HUES48 (cell line): ENCODE results near the gene MT1B.
A peak's percentile ranks its signal among the peaks of the same experiment; 100 is the strongest.

ENCODE experiments used
- H3K27ac ChIP-seq: one replicate; pipeline ENCODE4 v1.7.0; 2013; ENCODE audit warnings: low read depth, low read length, inconsistent platforms
- H3K27me3 ChIP-seq: 2 replicates; pipeline ENCODE4 v1.6.1; 2013; ENCODE audit warnings: mild to moderate bottlenecking, low read length; ENCODE audit not compliant: control insufficient read depth, insufficient read depth
- H3K36me3 ChIP-seq: 2 replicates; pipeline ENCODE4 v1.6.1; 2013; ENCODE audit warnings: low read length; ENCODE audit not compliant: control insufficient read depth, insufficient read depth
- H3K4me1 ChIP-seq: 2 replicates; pipeline ENCODE4 v1.6.1; 2013; ENCODE audit warnings: mild to moderate bottlenecking, low read length; ENCODE audit not compliant: control insufficient read depth, insufficient read depth
- H3K4me3 ChIP-seq: 2 replicates; pipeline ENCODE4 v1.5.1; 2013; ENCODE audit warnings: mild to moderate bottlenecking, low read depth, low read length
- H3K9ac ChIP-seq: 2 replicates; pipeline ENCODE4 v1.6.1; 2013; ENCODE audit warnings: mild to moderate bottlenecking, low read depth, low read length, moderate library complexity
- H3K9me3 ChIP-seq: 2 replicates; pipeline ENCODE4 v1.6.1; 2013; ENCODE audit warnings: low read length; ENCODE audit not compliant: control insufficient read depth, insufficient read depth

MT1B gene

GRCh38 chr16:56631197-56631596, 20.5 kb upstream of the MT1B start:
- Histone ChIP-seq H3K4me3 (no peak overlapping the region), H3K36me3 (no peaks in the 10 kb centered on the region), H3K9ac (no peak overlapping the region), H3K27me3 (peaks cover 97% of the 10 kb centered on the region), H3K9me3 (no peaks in the 10 kb centered on the region), H3K4me1 (peaks cover 6% of the 10 kb centered on the region; the same call in 1 of the 2 replicates), H3K27ac (no peak overlapping the region)

- Histone ChIP-seq H3K4me3 (peak overlapping the region; percentile 31; the same call in 1 of the 2 replicates), H3K9ac (no peak overlapping the region), H3K27me3 (peaks cover 97% of the 10 kb centered on the region), H3K36me3 (no peaks in the 10 kb centered on the region), H3K9me3 (no peaks in the 10 kb centered on the region), H3K4me1 (0 out of 2 replicates have a peak, but pooled peaks cover 5% of the 10 kb centered on the region), H3K27ac (no peak overlapping the region)
Measured at GRCh38 chr16:56631832-56632155, 19.9 kb upstream of the MT1B start.

GRCh38 chr16:56632156-56632847, 19.4 kb upstream of the MT1B start, which contains the start of gene MT1M:
MT1M (plus strand) TSS chr16:56632659; CDS start chr16:56632732, 73 bp downstream.
- H3K4me3 ChIP-seq: peak within 1 kb of the TSS; percentile 31; the same call in 1 of the 2 replicates
- no peaks in the 10 kb centered on the region for H3K9me3 ChIP-seq
- H3K9ac ChIP-seq: no peak within 1 kb of the TSS
- H3K4me1 ChIP-seq: 0 out of 2 replicates have a peak, but pooled peaks cover 3% of the 10 kb centered on the region
- no peaks in the 10 kb centered on the region for H3K36me3 ChIP-seq
- peaks cover 97% of the 10 kb centered on the region for H3K27me3 ChIP-seq
- H3K27ac ChIP-seq: no peak within 1 kb of the TSS

- no peak overlapping the region for H3K9ac ChIP-seq
- no peak overlapping the region for H3K27ac ChIP-seq
- H3K36me3 ChIP-seq: no peaks in the 10 kb centered on the region
- 0 out of 2 replicates have a peak, but pooled peaks cover 4% of the 10 kb centered on the region for H3K4me1 ChIP-seq
- no peaks in the 10 kb centered on the region for H3K9me3 ChIP-seq
- H3K27me3 ChIP-seq: peaks cover 99% of the 10 kb centered on the region
- peak overlapping the region; percentile 31; the same call in 1 of the 2 replicates for H3K4me3 ChIP-seq
Measured at GRCh38 chr16:56632848-56633365, 18.8 kb upstream of the MT1B start.

GRCh38 chr16:56633535-56633934, 18.2 kb upstream of the MT1B start:
- no peaks in the 10 kb centered on the region for H3K36me3 ChIP-seq
- H3K4me1 ChIP-seq: 0 out of 2 replicates have a peak, but pooled peaks cover 7% of the 10 kb centered on the region
- H3K9ac ChIP-seq: no peak overlapping the region
- peaks cover 100% of the 10 kb centered on the region for H3K27me3 ChIP-seq
- no peak overlapping the region for H3K4me3 ChIP-seq
- no peak overlapping the region for H3K27ac ChIP-seq
- no peaks in the 10 kb centered on the region for H3K9me3 ChIP-seq

GRCh38 chr16:56634715-56635440, 16.8 kb upstream of the MT1B start:
- Histone ChIP-seq H3K27ac (no peak overlapping the region), H3K9ac (no peak overlapping the region), H3K27me3 (peaks cover 100% of the 10 kb centered on the region), H3K9me3 (no peaks in the 10 kb centered on the region), H3K4me3 (peak overlapping the region; percentile 0; the same call in 1 of the 2 replicates), H3K36me3 (no peaks in the 10 kb centered on the region), H3K4me1 (0 out of 2 replicates have a peak, but pooled peaks cover 7% of the 10 kb centered on the region)

GRCh38 chr16:56635441-56635967, 16.2 kb upstream of the MT1B start:
- Histone ChIP-seq H3K27ac (no peak overlapping the region), H3K4me3 (peak overlapping the region; percentile 0; the same call in 1 of the 2 replicates), H3K9me3 (no peaks in the 10 kb centered on the region), H3K27me3 (peaks cover 100% of the 10 kb centered on the region), H3K9ac (no peak overlapping the region), H3K36me3 (no peaks in the 10 kb centered on the region), H3K4me1 (0 out of 2 replicates have a peak, but pooled peaks cover 7% of the 10 kb centered on the region)

- peaks cover 100% of the 10 kb centered on the region for H3K27me3 ChIP-seq
- no peaks in the 10 kb centered on the region for H3K9me3 ChIP-seq
- 0 out of 2 replicates have a peak, but pooled peaks cover 7% of the 10 kb centered on the region for H3K4me1 ChIP-seq
- no peak overlapping the region for H3K9ac ChIP-seq
- H3K27ac ChIP-seq: no peak overlapping the region
- H3K4me3 ChIP-seq: no peak overlapping the region
- H3K36me3 ChIP-seq: no peaks in the 10 kb centered on the region
Measured at GRCh38 chr16:56636616-56637413, 14.9 kb upstream of the MT1B start.

- Histone ChIP-seq H3K27me3 (peaks cover 100% of the 10 kb centered on the region), H3K4me3 (peak within 1 kb of the TSS; percentile 46), H3K36me3 (no peaks in the 10 kb centered on the region), H3K4me1 (0 out of 2 replicates have a peak, but pooled peaks cover 10% of the 10 kb centered on the region), H3K9ac (no peak within 1 kb of the TSS), H3K9me3 (no peaks in the 10 kb centered on the region), H3K27ac (no peak within 1 kb of the TSS)
Measured at GRCh38 chr16:56637814-56638750, 13.6 kb upstream of the MT1B start, which contains the start of gene MT1A. MT1A (plus strand) TSS chr16:56638666; CDS start chr16:56638739, 73 bp downstream.
